ENCODE results near the gene ARL2BP.

The ARL2BP gene

GRCh38 chr16:57216968-57217367 lies 28.1 kb upstream of the ARL2BP start:
- no peak overlapping the region for H3K27ac ChIP-seq (ENCODE audit: low read depth, low read length, severe bottlenecking)
- H3K4me1 ChIP-seq (ENCODE audit: control insufficient read depth, insufficient read depth, low read length, poor library complexity, severe bottlenecking) = no peaks in the 10 kb centered on the region
- H3K4me3 ChIP-seq (ENCODE audit: extremely low read depth, insufficient read depth, low read length, poor library complexity, severe bottlenecking) = no peak overlapping the region
- 100% methylated on average over 1 of the region's 2 CpGs; no CpG with 5 or more reads in 1 of the 2 experiments for WGBS, 2 experiments (ENCODE audit: insufficient coverage in 2 of 2)
- H3K9me3 ChIP-seq (ENCODE audit: control insufficient read depth, low read length) = no peaks in the 10 kb centered on the region
- peaks cover 95% of the 10 kb centered on the region for H3K36me3 ChIP-seq (ENCODE audit: control insufficient read depth, insufficient read depth, low read length)

GRCh38 chr16:57223057-57223456 lies 22.0 kb upstream of the ARL2BP start:
- WGBS, 2 experiments (ENCODE audit: insufficient coverage in 2 of 2) = no CpG with 5 or more reads among the region's 1 CpG
- H3K9me3 ChIP-seq (ENCODE audit: control insufficient read depth, low read length) = no peaks in the 10 kb centered on the region
- peaks cover 13% of the 10 kb centered on the region for H3K4me1 ChIP-seq (ENCODE audit: control insufficient read depth, insufficient read depth, low read length, poor library complexity, severe bottlenecking)
- no peak overlapping the region for H3K27ac ChIP-seq (ENCODE audit: low read depth, low read length, severe bottlenecking)
- H3K4me3 ChIP-seq (ENCODE audit: extremely low read depth, insufficient read depth, low read length, poor library complexity, severe bottlenecking) = no peak overlapping the region
- peaks cover 94% of the 10 kb centered on the region for H3K36me3 ChIP-seq (ENCODE audit: control insufficient read depth, insufficient read depth, low read length)

- Histone ChIP-seq H3K4me1 (ENCODE audit: control insufficient read depth, insufficient read depth, low read length, poor library complexity, severe bottlenecking) (peaks cover 13% of the 10 kb centered on the region), H3K36me3 (ENCODE audit: control insufficient read depth, insufficient read depth, low read length) (peaks cover 92% of the 10 kb centered on the region), H3K4me3 (ENCODE audit: extremely low read depth, insufficient read depth, low read length, poor library complexity, severe bottlenecking) (no peak overlapping the region), H3K27ac (ENCODE audit: low read depth, low read length, severe bottlenecking) (peak overlapping the region; percentile 6), H3K9me3 (ENCODE audit: control insufficient read depth, low read length) (no peaks in the 10 kb centered on the region)
- 94 to 96% methylated on average over 4 to 5 of the region's 6 CpGs for WGBS, 2 experiments (ENCODE audit: insufficient coverage in 2 of 2)
Observed at GRCh38 chr16:57224651-57225335, 20.3 kb upstream of the ARL2BP start.

- no peak overlapping the region for H3K27ac ChIP-seq (ENCODE audit: low read depth, low read length, severe bottlenecking)
- H3K36me3 ChIP-seq (ENCODE audit: control insufficient read depth, insufficient read depth, low read length) = peaks cover 94% of the 10 kb centered on the region
- no peaks in the 10 kb centered on the region for H3K9me3 ChIP-seq (ENCODE audit: control insufficient read depth, low read length)
- 93 to 100% methylated on average over 2 to 4 of the region's 7 CpGs for WGBS, 2 experiments (ENCODE audit: insufficient coverage in 2 of 2)
- no peak overlapping the region for H3K4me3 ChIP-seq (ENCODE audit: extremely low read depth, insufficient read depth, low read length, poor library complexity, severe bottlenecking)
- peaks cover 13% of the 10 kb centered on the region for H3K4me1 ChIP-seq (ENCODE audit: control insufficient read depth, insufficient read depth, low read length, poor library complexity, severe bottlenecking)
Observed at GRCh38 chr16:57225978-57226377, 19.1 kb upstream of the ARL2BP start.

GRCh38 chr16:57226701-57227621 lies 18.1 kb upstream of the ARL2BP start:
- Histone ChIP-seq H3K27ac (ENCODE audit: low read depth, low read length, severe bottlenecking) (no peak overlapping the region), H3K4me3 (ENCODE audit: extremely low read depth, insufficient read depth, low read length, poor library complexity, severe bottlenecking) (no peak overlapping the region), H3K36me3 (ENCODE audit: control insufficient read depth, insufficient read depth, low read length) (peaks cover 94% of the 10 kb centered on the region), H3K4me1 (ENCODE audit: control insufficient read depth, insufficient read depth, low read length, poor library complexity, severe bottlenecking) (peaks cover 13% of the 10 kb centered on the region), H3K9me3 (ENCODE audit: control insufficient read depth, low read length) (no peaks in the 10 kb centered on the region)
- WGBS, 2 experiments (ENCODE audit: insufficient coverage in 2 of 2) = 87 to 96% methylated on average over 2 to 4 of the region's 4 CpGs

GRCh38 chr16:57229079-57229478 lies 16.0 kb upstream of the ARL2BP start:
- WGBS, 2 experiments (ENCODE audit: insufficient coverage in 2 of 2) = no CpG with 5 or more reads among the region's 1 CpG
- H3K27ac ChIP-seq (ENCODE audit: low read depth, low read length, severe bottlenecking) = no peak overlapping the region
- H3K36me3 ChIP-seq (ENCODE audit: control insufficient read depth, insufficient read depth, low read length) = peaks cover 95% of the 10 kb centered on the region
- peaks cover 13% of the 10 kb centered on the region for H3K4me1 ChIP-seq (ENCODE audit: control insufficient read depth, insufficient read depth, low read length, poor library complexity, severe bottlenecking)
- H3K9me3 ChIP-seq (ENCODE audit: control insufficient read depth, low read length) = no peaks in the 10 kb centered on the region
- H3K4me3 ChIP-seq (ENCODE audit: extremely low read depth, insufficient read depth, low read length, poor library complexity, severe bottlenecking) = no peak overlapping the region

- no peak overlapping the region for H3K27ac ChIP-seq (ENCODE audit: low read depth, low read length, severe bottlenecking)
- WGBS, 2 experiments (ENCODE audit: insufficient coverage in 2 of 2) = 93 to 94% methylated on average over 3 of the region's 3 CpGs
- peaks cover 97% of the 10 kb centered on the region for H3K36me3 ChIP-seq (ENCODE audit: control insufficient read depth, insufficient read depth, low read length)
Observed at GRCh38 chr16:57231821-57232350, 13.2 kb upstream of the ARL2BP start.

GRCh38 chr16:57233944-57234706 lies 10.9 kb upstream of the ARL2BP start:
- 88 to 93% methylated on average over 8 to 9 of the region's 9 CpGs for WGBS, 2 experiments (ENCODE audit: insufficient coverage in 2 of 2)
- no peak overlapping the region for H3K4me3 ChIP-seq (ENCODE audit: extremely low read depth, insufficient read depth, low read length, poor library complexity, severe bottlenecking)
- peaks cover 11% of the 10 kb centered on the region for H3K4me1 ChIP-seq (ENCODE audit: control insufficient read depth, insufficient read depth, low read length, poor library complexity, severe bottlenecking)
- H3K9me3 ChIP-seq (ENCODE audit: control insufficient read depth, low read length) = no peaks in the 10 kb centered on the region
- H3K36me3 ChIP-seq (ENCODE audit: control insufficient read depth, insufficient read depth, low read length) = peaks cover 93% of the 10 kb centered on the region
- peak overlapping the region; percentile 41 for H3K27ac ChIP-seq (ENCODE audit: low read depth, low read length, severe bottlenecking)

More at GRCh38 chr16:57231821-57232350, 13.2 kb upstream of the ARL2BP start:
- no peaks in the 10 kb centered on the region for H3K9me3 ChIP-seq (ENCODE audit: control insufficient read depth, low read length)
- no peak overlapping the region for H3K4me3 ChIP-seq (ENCODE audit: extremely low read depth, insufficient read depth, low read length, poor library complexity, severe bottlenecking)
- H3K4me1 ChIP-seq (ENCODE audit: control insufficient read depth, insufficient read depth, low read length, poor library complexity, severe bottlenecking) = peaks cover 15% of the 10 kb centered on the region

GRCh38 chr16:57234707-57235092 lies 10.4 kb upstream of the ARL2BP start:
- H3K27ac ChIP-seq (ENCODE audit: low read depth, low read length, severe bottlenecking) = no peak overlapping the region
- H3K4me1 ChIP-seq (ENCODE audit: control insufficient read depth, insufficient read depth, low read length, poor library complexity, severe bottlenecking) = peaks cover 11% of the 10 kb centered on the region
- H3K9me3 ChIP-seq (ENCODE audit: control insufficient read depth, low read length) = no peaks in the 10 kb centered on the region
- peaks cover 91% of the 10 kb centered on the region for H3K36me3 ChIP-seq (ENCODE audit: control insufficient read depth, insufficient read depth, low read length)
- H3K4me3 ChIP-seq (ENCODE audit: extremely low read depth, insufficient read depth, low read length, poor library complexity, severe bottlenecking) = no peak overlapping the region

All from mesodermal cell (in vitro differentiated cells).